H9 (cell line): ENCODE data around the gene KANK4. TPM values are rescaled to one million over a fixed set of nuclear protein-coding genes. Genes with fewer than 3 reads are reported as not detected.

Experiments used
- DNase-seq: peaks from one replicate; pipeline ENCODE4 v3.0.0-alpha.2; 2017
- H2AFZ ChIP-seq: one replicate; pipeline ENCODE4 v1.6.1; 2013; ENCODE audit warnings: mild to moderate bottlenecking, low read length, control low read depth, moderate library complexity
- H2AK5ac ChIP-seq: 2 replicates; pipeline ENCODE4 v1.6.1; 2013; ENCODE audit warnings: low read length, control low read depth, mixed read lengths; ENCODE audit not compliant: insufficient read length
- H2BK120ac ChIP-seq: one replicate; pipeline ENCODE4 v1.6.1; 2013; ENCODE audit warnings: low read depth, mild to moderate bottlenecking, low read length, control low read depth, inconsistent platforms; ENCODE audit not compliant: poor library complexity, severe bottlenecking
- H2BK12ac ChIP-seq: 2 replicates; pipeline ENCODE4 v1.6.1; 2013; ENCODE audit warnings: low read length, control low read depth, mixed read lengths, low read depth; ENCODE audit not compliant: insufficient read length
- H2BK15ac ChIP-seq: 2 replicates; pipeline ENCODE4 v1.6.1; 2013; ENCODE audit warnings: low read depth, low read length, control low read depth
- H2BK20ac ChIP-seq: one replicate; pipeline ENCODE4 v1.6.1; 2013; ENCODE audit warnings: low read depth, mild to moderate bottlenecking, low read length, control low read depth, inconsistent platforms; ENCODE audit not compliant: poor library complexity, severe bottlenecking
- H2BK5ac ChIP-seq: 2 replicates; pipeline ENCODE4 v1.6.1; 2013; ENCODE audit warnings: low read length, control low read depth, mixed read lengths; ENCODE audit not compliant: insufficient read length
- H3K14ac ChIP-seq: 2 replicates; pipeline ENCODE4 v1.6.1; 2013; ENCODE audit warnings: low read length, control low read depth; ENCODE audit not compliant: insufficient read depth
- H3K18ac ChIP-seq: 2 replicates; pipeline ENCODE4 v1.6.1; 2013; ENCODE audit warnings: low read depth, mild to moderate bottlenecking, mixed read lengths, low read length, control low read depth; ENCODE audit not compliant: insufficient read length
- H3K23ac ChIP-seq: 2 replicates; pipeline ENCODE4 v1.6.1; 2013; ENCODE audit warnings: low read length, control low read depth, mixed read lengths, low read depth; ENCODE audit not compliant: insufficient read length
- H3K23me2 ChIP-seq: 2 replicates; pipeline ENCODE4 v1.6.1; 2013; ENCODE audit warnings: low read depth, mild to moderate bottlenecking, mixed read lengths, low read length, control low read depth; ENCODE audit not compliant: insufficient read length, poor library complexity, severe bottlenecking
- H3K27ac ChIP-seq: 2 replicates; pipeline ENCODE4 v1.5.1; 2013; ENCODE audit warnings: low read length, control low read depth, mixed read lengths, low read depth; ENCODE audit not compliant: insufficient read length
- H3K27me3 ChIP-seq: 2 replicates; pipeline ENCODE4 v1.6.1; 2013; ENCODE audit warnings: low read length, control low read depth, inconsistent platforms; ENCODE audit not compliant: insufficient read depth
- H3K4ac ChIP-seq: 2 replicates; pipeline ENCODE4 v1.6.1; 2013; ENCODE audit warnings: low read depth, mild to moderate bottlenecking, control low read depth, inconsistent platforms, low read length, moderate library complexity
- H3K4me1 ChIP-seq: 2 replicates; pipeline ENCODE4 v1.6.1; 2013; ENCODE audit warnings: low read length, control low read depth, inconsistent platforms; ENCODE audit not compliant: insufficient read depth
- H3K4me2 ChIP-seq: 2 replicates; pipeline ENCODE4 v1.6.1; 2013; ENCODE audit warnings: low read length, control low read depth, mixed read lengths; ENCODE audit not compliant: insufficient read length, insufficient read depth
- H3K56ac ChIP-seq: 2 replicates; pipeline ENCODE4 v1.6.1; 2013; ENCODE audit warnings: low read depth, mild to moderate bottlenecking, mixed read lengths, low read length, control low read depth; ENCODE audit not compliant: insufficient read length
- H3K79me1 ChIP-seq: 2 replicates; pipeline ENCODE4 v1.6.1; 2013; ENCODE audit warnings: low read depth, mild to moderate bottlenecking, moderate library complexity, low read length, control low read depth, inconsistent platforms; ENCODE audit not compliant: insufficient read depth, poor library complexity, severe bottlenecking
- H3K79me2 ChIP-seq: 2 replicates; pipeline ENCODE4 v1.6.1; 2013; ENCODE audit warnings: low read length, control low read depth, inconsistent platforms; ENCODE audit not compliant: insufficient read depth
- H3K9ac ChIP-seq: 2 replicates; pipeline ENCODE4 v1.6.1; 2013; ENCODE audit warnings: low read length, control low read depth, mixed read lengths; ENCODE audit not compliant: insufficient read length; ENCODE audit errors: extremely low read depth
- H3K9me3 ChIP-seq: one replicate; pipeline ENCODE4 v1.6.1; 2013; ENCODE audit warnings: low read depth, low read length, inconsistent platforms; ENCODE audit not compliant: control insufficient read depth
- H3T11ph ChIP-seq: one replicate; pipeline ENCODE4 v1.6.1; 2013; ENCODE audit warnings: mild to moderate bottlenecking, low read length, control low read depth, inconsistent platforms
- H4K20me1 ChIP-seq: one replicate; pipeline ENCODE4 v1.6.1; 2013; ENCODE audit not compliant: control insufficient read depth, insufficient read length, insufficient read depth
- H4K5ac ChIP-seq: 2 replicates; pipeline ENCODE4 v1.6.1; 2013; ENCODE audit warnings: low read depth, mild to moderate bottlenecking, mixed read lengths, low read length, control low read depth; ENCODE audit not compliant: insufficient read length
- H4K8ac ChIP-seq: replicated peaks from 2 replicates; pipeline ENCODE4 v1.6.1; 2013; ENCODE audit warnings: low read length, control low read depth, mixed read lengths, low read depth; ENCODE audit not compliant: insufficient read length
- H4K91ac ChIP-seq: 2 replicates; pipeline ENCODE4 v1.6.1; 2013; ENCODE audit warnings: low read depth, mild to moderate bottlenecking, moderate library complexity, mixed read lengths, low read length, control low read depth; ENCODE audit not compliant: insufficient read length
- H3K27ac Mint-ChIP-seq, 3 experiments: 2 replicates in 2 of 3; 3 replicates in 1 of 3; pipeline ENCODE4 v1.8.0; 2020 to 2021; ENCODE audit warnings: mixed read lengths in 3 of 3, mild to moderate bottlenecking in 1 of 3, moderate library complexity in 1 of 3
- H3K27me3 Mint-ChIP-seq: 2 replicates; pipeline ENCODE4 v1.8.0; 2021; ENCODE audit warnings: low read depth, mild to moderate bottlenecking, moderate library complexity, mixed read lengths
- H3K36me3 Mint-ChIP-seq, 3 experiments: 2 replicates in 2 of 3; 3 replicates in 1 of 3; pipeline ENCODE4 v1.8.0; 2020 to 2021; ENCODE audit warnings: low read depth in 3 of 3, mixed read lengths in 3 of 3; ENCODE audit not compliant: insufficient read depth in 1 of 3
- H3K4me1 Mint-ChIP-seq, 2 experiments: 2 replicates each; pipeline ENCODE4 v1.8.0; 2020; ENCODE audit warnings: mixed read lengths in 2 of 2
- H3K4me3 Mint-ChIP-seq, 2 experiments: 2 replicates in 1 of 2; 3 replicates in 1 of 2; pipeline ENCODE4 v1.8.0; 2020 to 2021; ENCODE audit warnings: mild to moderate bottlenecking in 2 of 2, mixed read lengths in 2 of 2, moderate library complexity in 1 of 2
- H3K9me3 Mint-ChIP-seq, 2 experiments: 2 replicates in 1 of 2; 3 replicates in 1 of 2; pipeline ENCODE4 v1.8.0; 2020; ENCODE audit warnings: mild to moderate bottlenecking in 2 of 2, mixed read lengths in 2 of 2, moderate library complexity in 1 of 2
- CTCF ChIP-seq: fragments of 200-600 bp; sonication (generic); conservative IDR thresholded peaks from 3 replicates; pipeline ENCODE4 v1.8.0; 2021; ENCODE audit warnings: antibody characterized with exemption, mild to moderate bottlenecking
- WGBS: extraction: QIAGEN DNeasy Blood & Tissue Kit; methylation state at CpG from one replicate; pipeline ENCODE4 v1.1.7; 2013; ENCODE audit warnings: missing lambda C conversion rate, low lambda C conversion rate, mixed read lengths; ENCODE audit not compliant: insufficient read length; ENCODE audit errors: extremely low coverage; 5-methylcytosine and 5-hydroxymethylcytosine counted together
- total RNA-seq: library from RNA; stranded (reverse); gene quantifications from 2 replicates; pipeline ENCODE4 v1.2.1, GENCODE V29; 2021

The KANK4 gene
- total RNA-seq, 1 experiment from 2014 or later = 0.15 TPM

- H3K9ac ChIP-seq = no peak overlapping the region
- no peak overlapping the region for H3T11ph ChIP-seq
- no peak overlapping the region for H4K91ac ChIP-seq
- Mint-ChIP-seq H3K4me3 (no peak overlapping the region), H3K9me3 (peaks cover 0 to 2% of the 10 kb centered on the region in 2 experiments; a peak in 1 of 5 replicates), H3K36me3 (peaks cover 0 to 2% (median 0%) of the 10 kb centered on the region in 3 experiments; a peak in 2 of 7 replicates), H3K27ac (peak overlapping the region in 1 of 3 experiments; percentile 87; a peak in 1 of 7 replicates), H3K4me1 (peaks cover 12 to 15% of the 10 kb centered on the region in 2 experiments), H3K27me3 (peaks cover 33% of the 10 kb centered on the region)
- no peaks in the 10 kb centered on the region for H3K23me2 ChIP-seq
- peaks cover 2% of the 10 kb centered on the region; the same call in 1 of the 2 replicates for H3K27me3 ChIP-seq
- H3K4me2 ChIP-seq = no peak overlapping the region
- H4K20me1 ChIP-seq = no peaks in the 10 kb centered on the region
- H4K8ac ChIP-seq = no peak overlapping the region
- H3K79me2 ChIP-seq = no peaks in the 10 kb centered on the region
- no peak overlapping the region for H3K23ac ChIP-seq
- H3K27ac ChIP-seq = no peak overlapping the region
- H4K5ac ChIP-seq = no peak overlapping the region
- no peak overlapping the region for H2BK20ac ChIP-seq
- H3K14ac ChIP-seq = no peak overlapping the region
- no peaks in the 10 kb centered on the region for H3K4me1 ChIP-seq
- no CpG with 5 or more reads among the region's 5 CpGs for WGBS
- H3K4ac ChIP-seq = no peak overlapping the region
- no peak overlapping the region for H3K18ac ChIP-seq
- no peak overlapping the region for H3K56ac ChIP-seq
- no peaks in the 10 kb centered on the region for H3K9me3 ChIP-seq
- no peak overlapping the region for H2BK12ac ChIP-seq
- no peak for DNase-seq
- H2AK5ac ChIP-seq = no peak overlapping the region
- no peak overlapping the region for H2AFZ ChIP-seq
- H3K79me1 ChIP-seq = no peaks in the 10 kb centered on the region
- H2BK15ac ChIP-seq = no peak overlapping the region
- H2BK5ac ChIP-seq = no peak overlapping the region
- no peak for TF ChIP-seq CTCF
- no peak overlapping the region for H2BK120ac ChIP-seq
Observed at GRCh38 chr1:62325081-62325480, 5.8 kb upstream of the KANK4 start.
